GM21619 (cell line): ENCODE results near the gene CCDC81.

Experiments
- ATAC-seq: cut with Tn5 transposase; IDR thresholded peaks from one replicate; pipeline ENCODE4 v1.9.1; 2021; ENCODE audit not compliant: unreplicated experiment

Gene CCDC81

GRCh38 chr11:86463120-86463519 is 88.4 kb downstream of the CCDC81 start:
- no peak for ATAC-seq

DNA sequence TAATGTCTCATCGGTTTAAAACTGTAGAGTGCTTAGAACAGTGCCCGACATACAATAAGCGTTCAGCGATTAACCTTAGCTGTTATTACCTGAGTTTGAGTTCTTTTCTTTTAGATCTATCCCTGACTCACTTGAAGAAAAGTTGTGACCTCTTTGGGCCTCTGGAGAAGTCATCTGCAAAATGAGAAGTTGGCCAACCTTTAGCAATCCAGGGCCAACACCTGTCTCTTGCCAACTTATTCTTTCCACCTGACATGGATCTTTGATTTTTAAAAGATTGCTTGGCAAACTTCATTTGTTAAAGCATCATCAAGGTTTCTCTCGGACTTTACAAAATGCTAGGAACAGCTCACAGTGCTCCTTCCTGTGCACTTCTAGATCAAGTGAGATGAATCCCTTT is 89.3 kb downstream of the CCDC81 start:
- ATAC-seq = no peak

- no peak for ATAC-seq
Measured at GRCh38 chr11:86464509-86465221, 90.0 kb downstream of the CCDC81 start.

DNA sequence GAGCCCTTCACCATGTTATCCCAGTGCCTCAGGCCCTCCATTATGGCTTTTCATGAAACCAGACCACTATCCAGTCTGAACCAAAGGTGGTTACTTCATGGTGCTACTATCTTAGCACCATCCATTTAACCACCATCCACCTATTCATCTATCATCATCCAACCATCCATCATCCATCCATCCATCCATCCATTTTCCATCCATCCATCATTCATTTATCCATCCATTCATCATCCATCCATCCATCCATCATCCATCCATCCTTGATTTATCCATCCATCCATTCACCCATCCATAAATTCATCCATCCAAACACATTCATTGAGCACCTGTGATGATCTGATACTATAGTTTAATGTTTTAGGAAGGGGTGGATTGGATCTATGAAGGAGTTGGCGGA is 93.5 kb downstream of the CCDC81 start:
- ATAC-seq = no peak

GRCh38 chr11:86469491-86470388 is 95.1 kb downstream of the CCDC81 start:
- no peak for ATAC-seq
